22Rv1 (cell line): Measurements from ENCODE around the gene SERPINI1.

Experiments
- H3K27ac ChIP-seq: fragments of 450-650 bp; 2 replicates; pipeline ENCODE4 v1.5.1; 2017
- ZFX ChIP-seq: fragments of 450-650 bp; IDR thresholded peaks from 2 replicates; pipeline ENCODE4 v1.6.1; 2017; ENCODE audit warnings: antibody characterized with exemption, borderline replicate concordance
- TF ChIP-seq, protein P1 (sequence below): fragments of 450-650 bp; IDR thresholded peaks from 2 replicates; pipeline ENCODE4 v1.5.1; 2017; ENCODE audit warnings: mild to moderate bottlenecking

The SERPINI1 gene

GRCh38 chr3:167762296-167762695, 26.8 kb downstream of the SERPINI1 start:
- H3K27ac ChIP-seq = no peak overlapping the region
- TF ChIP-seq ZFX = no peak
- TF ChIP-seq, protein P1, sequence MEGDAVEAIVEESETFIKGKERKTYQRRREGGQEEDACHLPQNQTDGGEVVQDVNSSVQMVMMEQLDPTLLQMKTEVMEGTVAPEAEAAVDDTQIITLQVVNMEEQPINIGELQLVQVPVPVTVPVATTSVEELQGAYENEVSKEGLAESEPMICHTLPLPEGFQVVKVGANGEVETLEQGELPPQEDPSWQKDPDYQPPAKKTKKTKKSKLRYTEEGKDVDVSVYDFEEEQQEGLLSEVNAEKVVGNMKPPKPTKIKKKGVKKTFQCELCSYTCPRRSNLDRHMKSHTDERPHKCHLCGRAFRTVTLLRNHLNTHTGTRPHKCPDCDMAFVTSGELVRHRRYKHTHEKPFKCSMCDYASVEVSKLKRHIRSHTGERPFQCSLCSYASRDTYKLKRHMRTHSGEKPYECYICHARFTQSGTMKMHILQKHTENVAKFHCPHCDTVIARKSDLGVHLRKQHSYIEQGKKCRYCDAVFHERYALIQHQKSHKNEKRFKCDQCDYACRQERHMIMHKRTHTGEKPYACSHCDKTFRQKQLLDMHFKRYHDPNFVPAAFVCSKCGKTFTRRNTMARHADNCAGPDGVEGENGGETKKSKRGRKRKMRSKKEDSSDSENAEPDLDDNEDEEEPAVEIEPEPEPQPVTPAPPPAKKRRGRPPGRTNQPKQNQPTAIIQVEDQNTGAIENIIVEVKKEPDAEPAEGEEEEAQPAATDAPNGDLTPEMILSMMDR = no peak

- TF ChIP-seq ZFX = no peak
- TF ChIP-seq, protein P1 = no peak
- H3K27ac ChIP-seq = no peak overlapping the region
Observed at GRCh38 chr3:167772992-167773391, 37.5 kb downstream of the SERPINI1 start.

- no peak overlapping the region for H3K27ac ChIP-seq
- TF ChIP-seq ZFX = no peak
- TF ChIP-seq, protein P1 = no peak
Observed at GRCh38 chr3:167773584-167773983, 38.1 kb downstream of the SERPINI1 start.

- no peak overlapping the region for H3K27ac ChIP-seq
- TF ChIP-seq, protein P1 = no peak
- TF ChIP-seq ZFX = no peak
Observed at GRCh38 chr3:167776066-167776685, 40.7 kb downstream of the SERPINI1 start.

DNA sequence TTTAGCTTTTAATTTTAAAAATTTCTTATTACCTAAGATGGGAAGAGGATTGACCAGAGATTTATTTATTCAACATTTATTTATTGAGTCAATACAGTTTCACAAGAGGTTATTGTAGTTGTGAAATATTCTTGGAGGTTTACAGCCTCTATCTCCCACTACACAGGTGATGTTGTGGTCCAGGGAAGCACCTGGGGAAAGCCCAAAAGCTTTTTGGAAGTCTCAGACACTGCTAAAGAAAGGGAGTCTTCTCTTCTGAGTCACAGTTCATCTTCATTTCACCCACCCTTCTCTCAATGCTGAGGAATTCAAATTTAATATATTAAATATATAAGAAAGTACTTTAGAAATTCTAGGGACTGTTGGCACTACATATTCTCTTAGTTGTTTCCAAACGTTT, 41.8 kb downstream of the SERPINI1 start:
- no peak overlapping the region for H3K27ac ChIP-seq
- TF ChIP-seq, protein P1 = no peak
- TF ChIP-seq ZFX = no peak

GRCh38 chr3:167780214-167780883, 44.8 kb downstream of the SERPINI1 start:
- no peak for TF ChIP-seq ZFX
- TF ChIP-seq, protein P1 = no peak
- H3K27ac ChIP-seq = no peak overlapping the region

DNA sequence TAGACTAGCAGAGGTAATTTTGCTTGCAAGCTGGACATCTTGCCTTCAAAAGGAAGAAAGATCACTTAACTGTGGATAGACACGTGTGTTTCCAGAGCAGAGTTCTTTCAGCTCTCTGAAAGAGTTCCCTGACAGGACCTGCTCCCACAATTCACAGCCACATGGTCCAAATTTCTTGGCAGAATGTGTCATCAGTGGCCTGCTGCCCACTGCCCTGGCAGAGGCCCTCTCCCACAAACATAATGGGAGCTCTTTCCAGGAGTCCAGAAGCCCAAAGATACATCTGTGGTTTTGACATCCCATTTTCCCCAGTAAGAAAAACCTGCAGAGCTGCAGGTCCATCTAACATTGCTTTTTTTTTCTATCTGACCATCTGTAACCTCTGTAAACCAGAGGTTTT, 48.3 kb downstream of the SERPINI1 start:
- no peak for TF ChIP-seq ZFX
- TF ChIP-seq, protein P1 = no peak
- H3K27ac ChIP-seq = no peak overlapping the region
